PC-3 (cell line): ENCODE data around the gene PRDM15. TPM values are rescaled to one million over a fixed set of nuclear protein-coding genes. Genes with fewer than 3 reads are reported as not detected.
A peak's percentile ranks its signal among the peaks of the same experiment; 100 is the strongest.

Experiments used
- ATAC-seq: fragments of 200-7000 bp; cut with Tn5 transposase; 2 replicates; pipeline ENCODE4 v1.9.1; 2020; ENCODE audit warnings: mild to moderate bottlenecking, moderate library complexity
- BruUV-seq: library from RNA; stranded (reverse); fragments of 400-500 nt; replicated peaks from 2 replicates; lab custom pipeline; 2021; lab: Mats Ljungman, UMichigan
- CTCF ChIA-PET: fragments of 300-600 bp; sonication (Branson Sonifier 250); formaldehyde crosslinking; loops from one replicate; lab custom pipeline; 2022; ENCODE audit warnings: antibody characterized with exemption; lab: Charles Lee
- POLR2A ChIA-PET: fragments of 300-600 bp; sonication (Branson Sonifier 250); formaldehyde crosslinking; loops from one replicate; lab custom pipeline; 2022; ENCODE audit warnings: antibody characterized with exemption; ENCODE audit not compliant: unreplicated experiment; lab: Charles Lee
- DNase-seq: peaks from one replicate; pipeline ENCODE4 v3.0.0-alpha.2; 2015
- H2AFZ ChIP-seq: fragments of 300-600 bp; sonication (generic); 2 replicates; pipeline ENCODE4 v1.6.0; 2016; ENCODE audit warnings: antibody characterized with exemption, low read length
- H3F3A ChIP-seq: fragments of 300-600 bp; sonication (generic); one replicate; pipeline ENCODE4 v1.6.0; 2017; ENCODE audit warnings: antibody characterized with exemption, low read length, control low read depth, mild to moderate bottlenecking; ENCODE audit not compliant: unreplicated experiment
- H3K27ac ChIP-seq: fragments of 300-600 bp; sonication (generic); 2 replicates; pipeline ENCODE4 v1.5.1; 2016; ENCODE audit warnings: mild to moderate bottlenecking, low read length
- H3K27me3 ChIP-seq: fragments of 300-600 bp; sonication (generic); 2 replicates; pipeline ENCODE4 v1.6.1; 2016; ENCODE audit warnings: low read length, mixed read lengths
- H3K36me3 ChIP-seq: fragments of 300-600 bp; sonication (generic); 2 replicates; pipeline ENCODE4 v1.6.1; 2016; ENCODE audit warnings: low read depth, mixed run types, low read length, mixed read lengths
- H3K4me1 ChIP-seq: fragments of 300-600 bp; sonication (generic); 2 replicates; pipeline ENCODE4 v1.5.1; 2016; ENCODE audit warnings: low read length; ENCODE audit not compliant: insufficient read depth
- H3K4me2 ChIP-seq: fragments of 300-600 bp; sonication (generic); 2 replicates; pipeline ENCODE4 v1.6.0; 2016; ENCODE audit warnings: low read length
- H3K4me3 ChIP-seq: fragments of 300-600 bp; sonication (generic); 2 replicates; pipeline ENCODE4 v1.5.1; 2016; ENCODE audit warnings: mild to moderate bottlenecking, low read length, mixed read lengths
- H3K79me2 ChIP-seq: fragments of 300-600 bp; sonication (generic); 2 replicates; pipeline ENCODE4 v1.6.1; 2017; ENCODE audit warnings: low read length, mixed read lengths
- H3K9ac ChIP-seq: fragments of 300-600 bp; sonication (generic); 2 replicates; pipeline ENCODE4 v1.6.0; 2016; ENCODE audit warnings: mild to moderate bottlenecking, low read length
- H3K9me2 ChIP-seq: fragments of 300-600 bp; sonication (generic); replicated peaks from 2 replicates; pipeline ENCODE4 v1.6.1; 2016; ENCODE audit warnings: mixed run types, low read length, mixed read lengths
- H3K9me3 ChIP-seq: fragments of 300-600 bp; sonication (generic); 2 replicates; pipeline ENCODE4 v1.6.1; 2016; ENCODE audit warnings: low read length, mixed read lengths
- H4K20me1 ChIP-seq: fragments of 300-600 bp; sonication (generic); 2 replicates; pipeline ENCODE4 v1.6.1; 2016; ENCODE audit warnings: low read length, mixed read lengths
- CTCF ChIP-seq: fragments of 300-600 bp; sonication (generic); conservative IDR thresholded peaks from 2 replicates; pipeline ENCODE4 v1.5.1; 2017; ENCODE audit warnings: antibody characterized with exemption, low read depth, mild to moderate bottlenecking, low read length
- EZH2 ChIP-seq: fragments of 300-600 bp; sonication (generic); IDR thresholded peaks from one replicate; pipeline ENCODE4 v1.6.1; 2017; ENCODE audit warnings: antibody characterized with exemption, mild to moderate bottlenecking, low read length; ENCODE audit not compliant: unreplicated experiment
- EZH2phosphoT487 ChIP-seq: fragments of 300-600 bp; sonication (generic); IDR thresholded peaks from 2 replicates; pipeline ENCODE4 v1.6.1; 2018; ENCODE audit warnings: mild to moderate bottlenecking, antibody characterized with exemption, low read length, borderline replicate concordance
- intact Hi-C: fragments of 100-400 bp; cut with micrococcal nuclease; formaldehyde crosslinking; loops from 2 replicates; pipeline ENCODE4 v1.9.0; 2023
- total RNA-seq: library from RNA; depleted of rRNA; stranded (reverse); fragments of >200 nt; gene quantifications from 2 replicates; pipeline ENCODE4 v1.2.3, GENCODE V29; 2014

PRDM15 gene
- total RNA-seq, 1 experiment from 2014 or later = 13.4 TPM

DNA sequence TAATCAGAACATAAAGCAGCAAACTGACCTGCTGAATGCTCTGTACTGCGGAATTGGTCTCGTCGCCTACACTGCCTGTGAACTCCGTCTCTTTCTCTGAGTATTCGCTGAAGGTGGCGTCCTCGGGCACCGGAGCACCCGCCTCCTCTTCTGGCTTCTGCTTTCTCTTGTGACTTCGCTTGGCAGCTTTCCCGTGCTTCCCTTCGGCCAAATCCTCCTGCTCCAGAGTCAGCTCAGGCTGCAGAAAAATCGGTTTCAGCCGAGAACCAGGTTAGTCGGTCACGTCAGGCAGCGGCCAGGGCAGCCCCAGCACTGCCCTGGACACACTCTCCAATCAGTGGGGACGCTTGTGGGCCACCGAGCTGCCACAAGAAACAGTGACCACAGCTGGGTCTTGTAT lies 76.5 kb downstream of the PRDM15 start:
- Histone ChIP-seq H4K20me1 (no peaks in the 10 kb centered on the region), H3K9me2 (no peaks in the 10 kb centered on the region), H3K36me3 (peaks cover 16% of the 10 kb centered on the region), H3K79me2 (no peaks in the 10 kb centered on the region), H3K4me3 (peak overlapping the region; percentile 19; the same call in 1 of the 2 replicates), H3K9ac (peak overlapping the region; percentile 33), H3F3A (no peaks in the 10 kb centered on the region), H3K9me3 (no peaks in the 10 kb centered on the region), H3K4me2 (peak overlapping the region; percentile 51), H3K4me1 (peaks cover 14% of the 10 kb centered on the region), H2AFZ (peak overlapping the region; percentile 53), H3K27ac (peak overlapping the region; percentile 62), H3K27me3 (no peaks in the 10 kb centered on the region)
- BruUV-seq = no TSS peak
- TF ChIP-seq EZH2 = no peak
- TF ChIP-seq EZH2phosphoT487 = no peak
- no peak for TF ChIP-seq CTCF
- ChIA-PET CTCF (interaction anchor here (0.7 to 0.9 kb wide), 2 partner anchors 20 to 190 kb away, joined by 3 to 4 read pairs; no protein-coding TSS in a partner anchor), POLR2A (no interaction called here)
- ATAC-seq (peak; percentile 73), DNase-seq (peak; percentile 57)
- intact Hi-C loops = no loop called here

DNA sequence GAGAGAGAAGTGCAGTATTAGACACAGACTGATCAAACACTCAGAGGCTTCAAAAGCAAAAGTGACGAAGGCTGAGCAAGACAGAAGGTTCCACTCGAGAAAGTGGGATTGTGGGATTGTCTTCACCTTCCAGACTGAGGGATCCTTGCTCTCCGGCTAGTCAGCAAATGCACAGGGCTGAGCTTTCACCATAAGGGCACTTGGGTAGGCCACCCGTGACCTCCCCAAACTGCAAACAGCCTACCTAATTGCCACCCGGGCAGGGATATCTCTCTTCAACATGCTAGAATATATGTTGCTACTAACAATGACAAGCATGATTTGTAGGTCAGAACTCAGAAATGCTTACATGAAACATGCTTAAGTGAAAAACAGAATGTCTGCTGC lies 77.0 kb downstream of the PRDM15 start:
- Histone ChIP-seq H3K9me3 (no peaks in the 10 kb centered on the region), H3K4me3 (no peak overlapping the region), H3K4me2 (peak overlapping the region; percentile 51; the same call in 1 of the 2 replicates), H3K27ac (peak overlapping the region; percentile 62), H2AFZ (peak overlapping the region; percentile 53), H3K27me3 (no peaks in the 10 kb centered on the region), H3K36me3 (peaks cover 16% of the 10 kb centered on the region), H3F3A (no peaks in the 10 kb centered on the region), H3K9ac (peak overlapping the region; percentile 33), H3K4me1 (peaks cover 14% of the 10 kb centered on the region), H3K79me2 (no peaks in the 10 kb centered on the region), H3K9me2 (no peaks in the 10 kb centered on the region), H4K20me1 (no peaks in the 10 kb centered on the region)
- TF ChIP-seq CTCF (no peak), EZH2phosphoT487 (no peak), EZH2 (no peak)
- intact Hi-C loops = no loop called here
- POLR2A ChIA-PET = no interaction called here
- ATAC-seq (no peak), DNase-seq (no peak)
- CTCF ChIA-PET = no interaction called here
- BruUV-seq = no TSS peak

- DNase-seq = no peak
- no peak for ATAC-seq
- H3K27ac ChIP-seq = no peak overlapping the region
- no peak overlapping the region for H3K4me2 ChIP-seq
- TF ChIP-seq EZH2 (no peak), CTCF (no peak), EZH2phosphoT487 (no peak)
- POLR2A ChIA-PET = no interaction called here
- H3K9ac ChIP-seq = no peak overlapping the region
- peaks cover 14% of the 10 kb centered on the region for H3K4me1 ChIP-seq
- H4K20me1 ChIP-seq = no peaks in the 10 kb centered on the region
- H3K4me3 ChIP-seq = no peak overlapping the region
- H3F3A ChIP-seq = no peaks in the 10 kb centered on the region
- peaks cover 16% of the 10 kb centered on the region for H3K36me3 ChIP-seq
- BruUV-seq = no TSS peak
- intact Hi-C loops = no loop called here
- CTCF ChIA-PET = no interaction called here
- no peaks in the 10 kb centered on the region for H3K27me3 ChIP-seq
- H3K9me3 ChIP-seq = no peaks in the 10 kb centered on the region
- H2AFZ ChIP-seq = no peak overlapping the region
- no peaks in the 10 kb centered on the region for H3K9me2 ChIP-seq
- no peaks in the 10 kb centered on the region for H3K79me2 ChIP-seq
Observed at GRCh38 chr21:41801321-41802197, 77.6 kb downstream of the PRDM15 start.
